ENCODE data around the gene ZNF726.
A peak's percentile ranks its signal among the peaks of the same experiment; 100 is the strongest.
"Not testable (repeated sequence)": the region's sequence is repeated elsewhere in the genome, so short reads cannot be mapped to it uniquely, and the experiment has no call there.

The ZNF726 gene

DNA sequence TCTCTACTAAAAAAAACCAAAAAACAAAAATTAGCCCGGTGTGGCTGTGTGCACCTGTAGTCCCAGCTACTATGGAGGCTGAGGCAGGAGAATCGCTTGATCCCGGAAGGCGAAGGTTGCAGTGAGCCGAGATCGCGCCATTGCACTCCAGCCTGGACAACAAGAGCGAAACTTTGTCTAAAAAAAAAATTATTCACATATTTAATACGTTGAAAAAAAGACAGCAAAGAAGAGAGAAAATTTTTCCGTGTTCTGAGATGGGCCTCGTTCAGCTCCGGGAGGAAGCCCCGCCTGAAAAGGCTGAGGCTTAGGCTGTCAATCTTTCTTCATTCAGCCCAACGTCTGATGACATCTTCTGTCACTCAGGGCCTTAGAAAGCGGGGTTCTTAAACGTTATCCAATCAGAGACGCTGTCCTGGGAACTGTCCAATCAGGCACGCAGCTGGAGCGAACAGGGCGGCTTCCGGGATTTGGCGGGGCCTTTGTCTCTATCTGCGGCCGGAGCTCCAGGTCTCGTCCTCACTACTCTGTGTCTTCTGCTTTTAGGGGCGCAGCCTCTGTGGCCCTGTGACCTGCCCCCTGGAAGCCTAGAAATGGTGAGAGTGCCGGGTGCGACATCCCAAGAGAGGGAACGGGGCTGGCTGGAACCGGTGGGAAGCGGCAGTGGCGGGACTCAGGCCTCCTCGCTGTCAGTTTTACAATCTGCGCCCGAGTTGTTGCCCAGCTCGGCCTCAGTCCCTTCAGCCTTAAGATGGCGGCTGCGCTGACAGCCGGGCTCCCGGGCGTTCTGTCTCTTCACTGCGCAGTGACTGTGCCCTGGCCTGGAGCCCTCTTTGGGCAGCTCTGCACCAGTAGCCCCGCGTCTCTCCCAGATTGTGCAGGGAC, at the start of gene ZNF726:
Gene ZNF726, plus strand, starts transcription at position 485 of the 885 bp plus-strand sequence. Its CDS starts 109 bp downstream, at position 594.
- DNase-seq, result peak; percentile 27 to 95 (median 82)

DNA sequence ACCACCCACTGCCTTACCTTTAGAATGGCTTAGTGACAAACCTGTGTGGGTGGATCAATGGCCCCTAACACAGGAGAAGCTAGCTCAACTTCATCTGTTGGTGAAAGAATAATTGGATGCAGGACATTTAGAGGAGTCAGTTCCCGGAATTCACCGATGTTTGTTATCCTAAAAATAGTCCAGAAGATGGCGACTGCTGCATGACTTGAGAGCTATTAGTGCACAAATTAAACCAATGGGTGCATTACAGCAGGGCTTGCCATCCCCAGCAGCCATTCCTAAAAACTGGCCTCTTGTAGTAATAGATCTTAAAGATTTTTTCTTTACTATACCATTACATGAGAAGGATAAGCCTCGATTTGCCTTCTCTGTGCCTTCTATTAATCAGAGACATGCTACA, 46.8 kb upstream of the ZNF726 start:
- DNase-seq, result no peak

DNA sequence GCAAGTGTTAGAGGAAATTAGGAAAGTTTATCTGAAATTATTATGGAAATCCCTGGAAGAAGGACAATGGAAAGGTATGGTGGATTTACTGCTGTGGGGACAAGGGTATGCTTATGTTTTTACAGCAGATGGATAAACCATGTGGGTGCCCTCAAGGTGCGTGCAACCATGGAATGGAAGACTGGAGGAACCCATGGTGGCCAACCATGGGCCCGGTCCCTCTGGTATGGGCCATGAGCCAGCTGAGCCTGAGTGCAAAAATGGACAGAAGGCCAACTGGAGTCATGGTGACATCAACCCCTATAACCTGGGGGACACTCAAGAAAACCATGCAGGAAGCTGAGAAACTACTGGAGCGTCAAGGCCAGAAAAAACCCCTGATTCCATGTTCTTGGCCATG, 46.1 kb upstream of the ZNF726 start:
- DNase-seq, result no peak

DNA sequence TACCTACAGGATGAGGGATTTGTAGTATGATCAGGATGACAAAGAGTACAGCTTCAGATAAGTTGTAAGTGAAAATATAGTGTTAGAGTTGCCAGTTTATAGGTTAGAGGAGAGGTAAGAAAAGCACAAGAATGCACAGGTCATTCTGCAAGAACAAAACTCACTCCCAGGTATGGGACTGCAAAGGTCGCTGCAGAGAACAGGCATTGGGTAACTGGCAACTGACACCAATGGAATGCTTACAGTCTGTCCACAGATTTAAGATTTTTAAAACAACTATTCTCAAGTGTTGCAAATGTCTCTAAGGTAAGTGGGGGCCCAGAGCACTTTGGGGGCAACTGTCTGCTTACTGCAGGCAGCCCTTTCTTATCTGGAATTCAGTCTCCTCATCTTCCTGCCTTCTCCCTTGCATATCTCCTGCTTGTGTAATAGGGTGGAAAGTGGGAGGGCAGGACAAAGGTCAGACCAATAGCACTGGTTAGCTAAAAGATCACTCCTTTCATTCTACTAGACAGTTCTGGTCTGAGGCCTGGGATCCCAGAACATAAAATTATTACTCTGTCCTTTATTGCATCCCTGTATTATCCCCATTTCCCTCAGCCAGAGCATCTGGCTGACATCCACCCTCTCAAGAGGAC, 42.3 kb upstream of the ZNF726 start:
- no peak for DNase-seq

DNA sequence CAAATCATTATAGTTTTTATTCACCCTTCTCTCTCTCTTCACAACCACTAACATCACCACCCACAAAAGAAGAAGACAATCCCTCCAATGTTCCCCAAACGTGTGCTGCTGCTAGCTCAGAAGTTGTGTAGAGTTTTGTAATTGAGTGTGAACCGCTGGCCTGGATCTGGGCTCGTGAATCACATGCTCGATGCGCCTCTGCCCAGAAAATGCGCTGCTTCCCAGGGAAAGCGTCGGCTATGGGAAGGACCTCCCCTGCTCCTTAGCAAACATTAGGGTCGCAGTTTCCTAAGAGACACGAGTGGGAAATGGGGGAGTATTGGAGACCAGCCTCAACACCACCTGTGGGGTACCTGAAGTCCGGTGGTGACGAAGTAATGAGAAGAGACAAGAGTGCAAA, 38.4 kb upstream of the ZNF726 start:
- no peak for DNase-seq

DNA sequence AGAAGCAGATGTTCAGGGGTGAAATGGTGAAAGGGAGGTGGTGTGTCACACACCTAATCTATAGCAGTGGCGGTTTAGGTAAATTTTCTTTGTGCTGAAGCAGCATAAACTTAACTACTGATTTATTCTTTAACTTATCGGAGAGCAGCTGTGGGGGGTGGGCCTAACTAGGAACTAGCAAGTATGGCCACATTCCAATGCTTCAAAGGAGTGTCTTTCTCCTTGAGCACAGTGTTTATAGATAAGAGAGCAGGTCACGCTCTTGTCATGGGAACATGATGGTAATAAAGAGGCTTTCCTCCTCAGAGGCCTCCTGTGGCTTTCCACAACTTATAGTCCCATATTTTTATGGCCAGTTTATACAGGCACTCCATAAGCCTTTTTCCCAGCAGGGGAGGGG, 37.9 kb upstream of the ZNF726 start:
- DNase-seq, result not testable (repeated sequence)

DNA sequence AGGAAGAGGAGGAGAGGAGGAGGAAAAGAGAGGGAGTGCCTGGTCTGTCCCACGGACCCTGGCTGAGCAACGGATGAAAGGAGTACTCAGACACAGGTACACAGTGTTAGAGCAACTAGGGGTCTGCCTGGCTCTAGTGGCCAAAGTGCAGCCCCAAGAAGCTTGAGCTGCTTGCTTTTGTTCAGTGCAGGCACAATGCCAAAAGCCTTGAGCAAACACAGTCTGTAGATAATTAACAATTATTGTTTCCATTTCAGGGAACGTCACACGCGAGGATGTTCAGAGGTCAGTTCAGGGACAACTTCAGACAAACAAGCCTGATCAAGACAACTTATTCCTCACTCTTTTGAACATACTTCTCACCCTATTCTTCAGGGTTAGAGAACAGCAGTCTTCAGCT, 32.2 kb upstream of the ZNF726 start:
- DNase-seq, result no peak

DNA sequence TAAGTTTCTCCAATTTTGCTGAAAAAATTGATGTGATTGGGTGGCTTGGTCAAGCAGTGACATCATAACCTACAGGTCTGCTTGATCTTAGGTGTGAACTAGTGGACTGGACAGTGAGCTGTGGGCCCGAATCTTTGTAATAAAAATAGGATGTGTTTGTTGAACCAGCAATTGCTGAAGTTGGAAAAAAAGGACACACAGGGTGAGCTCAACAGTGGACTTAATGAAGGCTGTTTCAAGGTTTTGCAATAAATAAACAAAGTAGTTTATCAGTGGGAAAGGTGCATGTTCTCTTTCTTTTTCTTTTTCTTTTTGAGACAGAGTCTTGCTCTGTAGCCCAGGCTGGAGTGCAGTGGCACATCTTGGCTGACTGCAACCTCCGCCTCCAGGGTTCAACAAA, 30.3 kb upstream of the ZNF726 start:
- no peak for DNase-seq

DNA sequence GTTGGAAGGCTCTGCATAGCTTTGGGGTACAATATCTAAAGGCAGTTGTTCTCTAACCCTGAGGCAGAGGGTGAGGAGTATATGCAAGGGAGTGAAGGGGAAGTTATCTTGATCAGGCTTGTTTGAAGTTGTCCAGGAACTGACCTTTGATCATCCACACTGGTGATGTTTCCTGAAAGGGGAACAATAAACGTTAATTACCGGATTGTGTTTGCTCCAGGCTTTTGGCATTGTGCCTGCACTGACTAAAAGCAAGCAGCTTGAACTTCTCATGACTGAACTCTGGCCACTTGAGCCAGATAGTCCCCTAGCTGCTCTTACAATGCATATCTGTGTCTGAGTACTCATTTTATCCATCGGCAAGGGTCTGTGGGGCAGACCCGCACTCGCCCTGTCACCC, 27.0 kb upstream of the ZNF726 start:
- no peak for DNase-seq

DNA sequence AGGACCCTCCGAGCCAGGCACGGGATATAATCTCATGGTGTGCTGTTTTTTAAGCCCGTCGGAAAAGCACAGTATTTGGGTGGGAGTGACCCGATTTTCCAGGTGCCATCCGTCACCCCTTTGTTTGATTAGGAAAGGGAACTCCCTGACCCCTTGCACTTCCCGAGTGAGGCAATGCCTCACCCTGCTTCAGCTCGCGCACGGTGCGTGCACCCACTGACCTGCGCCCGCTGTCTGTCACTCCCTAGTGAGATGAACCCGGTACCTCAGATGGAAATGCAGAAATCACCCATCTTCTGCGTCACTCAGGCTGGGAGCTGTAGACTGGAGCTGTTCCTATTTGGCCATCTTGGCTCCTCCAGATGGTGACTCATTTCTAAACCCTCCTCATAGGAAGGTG, 18.6 kb upstream of the ZNF726 start:
- not testable (repeated sequence) for DNase-seq

DNA sequence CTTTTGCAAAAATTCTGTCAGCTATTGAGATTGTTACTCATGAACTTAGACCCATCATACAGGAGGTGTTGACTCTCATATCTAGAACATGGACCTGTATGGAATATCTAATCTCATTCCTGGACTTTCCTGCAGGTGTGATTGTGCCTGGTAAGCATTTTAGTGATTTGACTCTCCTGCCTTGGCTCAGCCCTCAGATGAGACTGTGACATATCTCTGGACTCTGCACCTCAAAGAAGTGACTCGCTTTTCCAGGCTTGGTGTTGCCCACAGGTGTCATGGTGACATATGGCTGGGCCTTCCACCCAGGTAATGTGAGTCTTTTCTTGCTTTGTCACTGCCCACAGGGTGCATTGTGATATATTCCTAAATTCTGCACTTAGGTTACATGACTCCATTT, 17.8 kb upstream of the ZNF726 start:
- DNase-seq, result no peak

DNA sequence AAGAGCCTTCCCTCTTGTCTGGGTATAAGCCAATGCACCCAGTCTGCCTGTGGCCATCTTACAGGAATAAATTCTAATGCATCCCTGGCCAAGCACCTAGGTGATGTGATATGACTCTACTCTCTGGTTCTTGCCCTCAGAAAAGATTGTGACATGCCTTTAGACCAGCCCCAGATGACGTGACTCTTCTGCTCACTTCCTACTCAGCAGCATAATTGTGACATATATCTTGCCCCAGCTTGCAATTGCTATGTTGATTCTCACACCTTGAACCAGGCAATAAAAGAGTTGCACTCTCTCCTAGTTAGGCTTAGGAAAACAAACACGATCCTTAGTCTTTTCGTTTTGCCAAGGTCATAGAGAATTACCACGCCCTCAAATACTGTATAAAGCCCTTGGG, 13.3 kb upstream of the ZNF726 start:
- no peak for DNase-seq

DNA sequence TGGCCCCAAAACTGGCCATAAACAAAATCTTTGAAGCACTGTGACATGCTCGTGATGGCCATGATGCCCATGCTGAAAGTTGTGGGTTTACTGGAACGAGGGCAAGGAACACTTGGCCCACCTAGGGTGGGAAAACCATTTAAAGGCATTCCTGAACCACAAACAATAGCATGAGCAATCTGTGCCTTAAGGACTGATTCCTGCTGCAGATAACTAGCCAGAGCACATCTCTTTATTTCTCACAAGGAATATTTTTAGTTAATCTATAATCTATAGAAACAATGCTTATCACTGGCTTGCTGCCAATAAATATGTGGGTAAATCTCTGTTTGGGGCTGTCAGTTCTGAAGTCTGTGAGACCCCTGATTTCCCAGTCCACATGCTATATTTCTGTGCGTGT, 10.3 kb upstream of the ZNF726 start:
- no peak for DNase-seq

DNA sequence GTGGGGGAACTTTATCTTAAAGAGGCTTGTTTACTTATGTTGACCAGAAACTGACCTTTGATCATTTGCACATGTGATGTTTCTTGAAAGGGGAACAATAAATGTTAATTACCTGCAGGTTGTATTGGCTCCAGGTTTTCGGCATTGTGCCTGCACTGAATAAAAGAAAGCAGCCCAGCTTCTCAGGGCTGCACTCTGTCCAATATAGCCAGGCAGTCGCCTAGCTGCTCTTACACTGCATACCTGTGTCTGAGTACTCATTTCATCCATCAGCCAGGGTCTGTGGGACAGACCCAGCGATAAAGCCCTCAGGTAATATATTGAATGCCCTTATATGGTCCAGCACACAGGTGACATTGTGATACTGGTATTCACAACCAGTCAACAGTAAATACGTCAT, 8.9 kb upstream of the ZNF726 start:
- DNase-seq, result no peak

DNA sequence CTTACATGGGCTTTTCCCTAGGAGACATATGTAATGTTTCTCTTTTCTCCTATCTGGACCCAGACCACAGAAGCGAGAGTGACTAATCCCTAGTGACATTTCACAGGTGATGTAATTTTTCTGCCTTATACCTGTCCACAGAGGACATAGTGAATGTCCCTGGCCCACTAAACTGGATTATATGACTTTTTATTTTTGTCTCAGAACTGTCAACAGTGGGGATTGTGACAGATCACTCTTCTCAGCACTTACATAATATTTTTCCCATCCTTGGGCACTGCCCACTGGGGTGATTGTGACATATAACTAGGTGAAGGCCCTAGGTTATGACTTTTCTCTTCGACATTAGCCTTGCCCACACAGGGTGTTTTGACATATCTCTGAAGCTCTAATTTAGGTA, 7.9 kb upstream of the ZNF726 start:
- no peak for DNase-seq

DNA sequence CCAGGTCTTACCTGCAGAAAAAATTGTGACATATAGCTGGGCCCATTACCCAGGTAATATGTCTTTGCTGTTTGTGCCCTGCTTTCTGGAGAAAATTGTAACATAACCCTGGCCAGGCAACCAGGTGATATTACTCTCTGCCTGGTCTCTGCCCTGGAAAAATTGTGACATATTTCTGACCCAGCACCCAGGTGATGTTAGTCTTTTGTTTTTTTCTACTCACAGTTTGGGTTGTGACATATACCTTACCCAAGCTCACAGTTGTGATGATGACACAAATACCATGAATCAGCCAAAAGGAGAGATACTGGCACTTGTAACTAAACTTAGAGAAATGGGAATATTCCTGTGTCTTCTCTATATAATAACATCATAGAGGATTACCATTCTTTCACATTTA, 6.5 kb upstream of the ZNF726 start:
- no peak for DNase-seq

DNA sequence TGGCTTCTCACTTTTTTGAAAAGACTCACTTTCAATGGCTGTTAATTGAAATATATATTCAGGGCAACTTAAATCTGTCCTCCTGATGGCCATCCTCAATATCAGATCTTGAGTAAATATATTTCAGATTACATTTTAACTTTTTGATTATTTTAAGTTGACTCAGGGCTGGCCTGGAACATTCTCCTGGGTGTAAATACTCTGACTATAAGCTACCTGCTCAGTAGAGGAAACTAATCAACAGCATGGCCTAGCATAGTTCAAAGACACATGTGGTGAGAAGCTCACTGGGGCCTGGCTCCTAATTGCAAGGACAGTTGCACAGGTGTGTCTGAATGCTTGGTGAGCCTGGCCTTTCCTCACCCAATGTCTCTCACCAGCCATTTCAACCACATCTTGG, 5.5 kb upstream of the ZNF726 start:
- no peak for DNase-seq

DNA sequence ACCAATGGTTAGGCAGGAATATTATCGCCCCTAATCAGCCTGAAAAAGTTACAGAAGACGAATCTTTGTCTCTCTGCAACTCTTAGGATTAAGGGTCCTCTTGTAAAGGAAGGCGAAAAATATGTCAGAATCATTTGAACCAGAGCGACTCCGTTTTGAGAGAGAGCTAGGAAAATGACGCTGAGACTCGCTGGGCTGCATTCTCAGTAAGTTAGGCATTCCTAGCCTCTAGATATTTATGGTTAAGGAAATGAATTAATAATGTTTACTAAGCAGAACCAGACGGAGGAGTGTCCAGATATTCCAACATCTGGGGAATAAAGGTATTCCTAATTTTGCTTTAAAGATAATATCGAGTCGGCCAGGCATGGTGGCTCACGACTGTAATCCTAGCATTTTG, 755 bp upstream of the ZNF726 start:
- DNase-seq, result no peak

DNA sequence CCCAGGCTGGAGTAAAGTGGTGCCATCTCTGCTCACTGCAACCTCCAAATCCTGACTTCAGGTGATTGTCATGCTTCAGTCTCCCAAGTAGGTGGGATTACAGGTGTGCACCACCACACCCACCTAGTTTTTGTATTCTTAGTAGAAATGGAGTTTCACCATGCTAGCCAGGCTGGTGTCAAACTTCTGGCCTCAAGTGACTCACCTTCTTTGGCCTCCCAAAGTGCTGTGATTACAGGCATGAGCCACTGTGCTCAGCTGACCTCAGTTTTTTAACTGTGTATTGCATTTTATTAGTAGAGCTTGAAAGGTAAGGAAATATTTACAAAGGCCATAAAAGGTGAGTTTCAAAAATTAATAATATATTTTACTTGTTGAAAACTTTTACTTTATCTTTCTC, 2.3 kb downstream of the ZNF726 start:
- DNase-seq, result no peak

DNA sequence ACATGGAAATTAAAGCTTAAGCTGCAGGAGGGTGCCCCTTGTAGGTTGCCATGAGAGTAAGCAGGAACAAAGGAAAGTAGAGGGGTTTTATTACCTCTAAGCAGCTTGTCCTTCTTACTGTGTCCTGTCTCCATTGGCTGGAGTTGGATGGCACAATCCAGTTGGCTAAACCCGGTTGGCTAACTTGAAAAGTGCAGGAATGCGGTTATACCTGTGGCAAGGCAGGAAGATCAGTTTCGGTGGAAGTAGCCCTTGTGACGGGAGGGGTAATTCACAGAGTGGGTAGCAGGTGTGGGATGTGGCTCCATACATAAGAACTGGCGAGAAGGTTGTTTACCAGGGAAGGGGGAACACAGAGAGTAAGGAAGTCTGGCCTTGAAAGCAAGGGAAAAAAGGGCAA, 3.2 kb downstream of the ZNF726 start:
- DNase-seq, result no peak

DNA sequence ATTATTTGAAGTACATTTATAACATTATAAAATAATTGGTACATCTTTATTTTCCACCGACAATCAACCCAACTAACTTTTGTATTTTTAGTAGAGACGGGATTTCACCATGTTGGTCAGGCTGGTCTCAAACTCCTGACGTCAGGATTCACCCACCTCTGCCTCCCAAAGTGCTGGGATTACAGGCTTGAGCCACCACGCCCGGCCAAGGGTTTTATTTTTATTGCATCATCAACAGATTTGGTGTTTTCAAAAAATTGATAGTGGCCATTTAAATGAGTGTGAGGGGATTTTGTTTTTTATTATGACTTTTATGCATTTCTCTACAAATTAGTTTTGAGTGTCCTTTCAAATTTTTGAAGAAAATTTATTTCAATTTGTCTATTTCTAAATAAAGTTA, 10.6 kb downstream of the ZNF726 start:
- DNase-seq, result no peak

DNA sequence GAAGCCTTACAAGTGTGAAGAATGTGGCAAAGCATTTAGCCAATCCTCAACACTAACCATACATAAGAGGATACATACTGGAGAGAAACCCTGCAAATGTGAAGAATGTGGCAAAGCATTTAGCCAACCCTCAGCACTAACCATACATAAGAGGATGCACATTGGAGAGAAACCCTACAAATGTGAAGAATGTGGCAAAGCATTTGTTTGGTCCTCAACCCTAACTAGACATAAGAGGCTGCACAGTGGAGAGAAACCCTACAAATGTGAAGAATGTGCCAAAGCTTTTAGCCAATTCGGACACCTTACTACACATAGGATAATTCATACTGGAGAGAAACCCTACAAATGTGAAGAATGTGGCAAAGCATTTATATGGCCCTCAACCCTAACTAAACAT, 18.2 kb downstream of the ZNF726 start:
- no peak for DNase-seq

DNA sequence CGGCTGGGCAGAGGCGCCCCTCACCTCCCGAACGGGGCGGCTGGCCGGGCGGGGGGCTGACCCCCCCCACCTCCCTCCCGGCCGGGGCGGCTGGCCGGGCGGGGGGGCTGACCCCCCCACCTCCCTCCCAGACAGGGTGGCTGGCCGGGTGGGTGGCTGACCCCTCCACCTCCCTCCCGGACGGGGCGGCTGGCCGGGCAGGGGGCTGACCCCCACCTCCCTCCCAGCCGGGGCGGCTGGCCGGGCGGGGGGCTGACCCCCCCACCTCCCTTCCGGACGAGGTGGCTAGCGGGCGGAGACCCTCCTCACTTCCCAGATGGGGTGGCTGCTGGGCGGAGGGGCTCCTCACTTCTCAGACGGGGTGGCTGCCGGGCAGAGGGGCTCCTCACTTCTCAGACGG, 22.3 kb downstream of the ZNF726 start:
- not testable (repeated sequence) for DNase-seq

Data from anterior cingulate cortex (tissue), 58 donors.